HUES48 (cell line): ENCODE data around the gene BDH1.
A peak's percentile ranks its signal among the peaks of the same experiment; 100 is the strongest.
"Not testable (repeated sequence)": the region's sequence is repeated elsewhere in the genome, so short reads cannot be mapped to it uniquely, and the experiment has no call there.

Experiments
- H3K27ac ChIP-seq: one replicate; pipeline ENCODE4 v1.7.0; 2013; ENCODE audit warnings: low read depth, low read length, inconsistent platforms
- H3K27me3 ChIP-seq: 2 replicates; pipeline ENCODE4 v1.6.1; 2013; ENCODE audit warnings: mild to moderate bottlenecking, low read length; ENCODE audit not compliant: control insufficient read depth, insufficient read depth
- H3K36me3 ChIP-seq: 2 replicates; pipeline ENCODE4 v1.6.1; 2013; ENCODE audit warnings: low read length; ENCODE audit not compliant: control insufficient read depth, insufficient read depth
- H3K4me1 ChIP-seq: 2 replicates; pipeline ENCODE4 v1.6.1; 2013; ENCODE audit warnings: mild to moderate bottlenecking, low read length; ENCODE audit not compliant: control insufficient read depth, insufficient read depth
- H3K4me3 ChIP-seq: 2 replicates; pipeline ENCODE4 v1.5.1; 2013; ENCODE audit warnings: mild to moderate bottlenecking, low read depth, low read length
- H3K9ac ChIP-seq: 2 replicates; pipeline ENCODE4 v1.6.1; 2013; ENCODE audit warnings: mild to moderate bottlenecking, low read depth, low read length, moderate library complexity
- H3K9me3 ChIP-seq: 2 replicates; pipeline ENCODE4 v1.6.1; 2013; ENCODE audit warnings: low read length; ENCODE audit not compliant: control insufficient read depth, insufficient read depth

Gene BDH1

DNA sequence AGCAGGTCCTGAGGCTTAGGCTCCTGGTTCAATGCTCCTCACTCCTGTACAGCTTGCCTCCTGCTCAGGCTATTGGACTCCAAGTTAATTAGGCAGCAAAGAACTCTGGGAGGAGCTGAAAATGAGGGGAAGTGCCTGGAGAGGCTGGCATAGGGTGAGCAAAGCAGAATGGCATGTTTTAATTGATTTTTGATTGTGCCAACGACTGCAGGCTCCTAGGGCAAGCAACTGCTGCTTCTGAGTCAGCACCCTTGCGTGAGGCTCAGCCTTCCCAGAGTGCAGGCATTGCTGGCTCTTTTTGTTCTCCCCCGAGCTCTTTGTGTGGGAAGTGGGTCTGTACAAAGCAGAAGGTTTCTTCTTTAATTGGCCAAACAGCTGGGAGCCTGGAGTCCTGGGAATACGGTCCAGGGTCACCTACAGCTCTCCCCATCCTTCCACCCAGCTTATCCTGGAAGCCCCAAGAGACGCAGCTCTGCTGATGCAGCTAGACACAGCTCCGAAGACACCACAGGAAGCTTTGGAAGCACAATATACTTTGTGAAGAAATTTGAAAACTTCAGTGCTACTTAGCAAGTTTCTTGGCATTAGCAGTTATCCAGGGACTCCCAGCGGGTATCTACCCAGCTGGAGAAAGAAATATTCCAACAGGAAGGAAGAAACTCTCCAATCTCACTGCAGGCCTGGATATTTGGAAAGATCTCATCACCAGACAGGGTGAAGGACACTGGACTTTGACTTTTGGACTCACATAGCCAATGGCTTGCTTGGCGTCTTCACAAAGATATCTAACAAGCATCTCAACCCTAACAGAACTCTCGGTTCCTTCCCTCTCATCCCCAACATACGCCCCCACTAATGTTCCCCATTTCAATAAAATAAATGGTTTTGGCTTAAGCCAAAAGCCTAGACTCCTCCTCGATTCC is 76.8 kb downstream of the BDH1 start:
- Histone ChIP-seq H3K9me3 (no peaks in the 10 kb centered on the region), H3K27ac (no peak overlapping the region), H3K36me3 (no peaks in the 10 kb centered on the region), H3K27me3 (no peaks in the 10 kb centered on the region), H3K4me3 (no peak overlapping the region), H3K4me1 (peaks cover 19% of the 10 kb centered on the region), H3K9ac (no peak overlapping the region)

GRCh38 chr3:197477816-197478215 is 78.0 kb downstream of the BDH1 start:
- not testable (repeated sequence) for H3K27ac ChIP-seq

DNA sequence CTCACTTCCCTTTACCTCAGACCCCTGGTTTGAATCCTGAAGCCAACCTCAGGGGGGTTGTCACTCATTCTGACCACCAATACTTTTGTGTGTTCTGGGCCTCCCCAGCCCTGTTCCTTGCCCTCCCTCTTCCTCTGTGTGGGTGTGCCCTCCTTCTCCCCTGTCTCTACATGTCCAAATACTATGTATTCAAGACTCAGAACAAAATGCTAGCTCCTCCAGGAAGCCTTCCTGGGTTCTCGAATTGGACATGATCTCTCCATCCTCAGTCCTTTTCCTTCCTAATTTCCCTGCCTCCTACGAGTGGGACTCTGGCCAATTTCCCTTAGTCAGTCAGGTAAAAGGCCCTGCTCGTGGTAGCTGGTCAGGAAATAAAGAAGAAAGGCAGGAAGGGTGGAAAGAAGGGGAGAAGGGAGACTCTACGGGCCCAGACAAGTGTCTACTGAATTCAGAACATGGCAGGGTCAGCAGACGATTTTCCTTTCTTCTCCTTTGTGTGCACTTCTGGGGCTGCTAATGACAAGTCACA is 79.7 kb downstream of the BDH1 start:
- Histone ChIP-seq H3K4me1 (peaks cover 3% of the 10 kb centered on the region), H3K27me3 (no peaks in the 10 kb centered on the region), H3K36me3 (no peaks in the 10 kb centered on the region), H3K9me3 (no peaks in the 10 kb centered on the region), H3K9ac (no peak overlapping the region), H3K4me3 (no peak overlapping the region), H3K27ac (no peak overlapping the region)

More at GRCh38 chr3:197477816-197478215, 78.0 kb downstream of the BDH1 start:
- H3K27me3 ChIP-seq, H3K9me3 ChIP-seq, H3K4me3 ChIP-seq, H3K36me3 ChIP-seq, H3K9ac ChIP-seq: not testable (repeated sequence)
- H3K4me1 ChIP-seq, result peaks cover 19% of the 10 kb centered on the region

DNA sequence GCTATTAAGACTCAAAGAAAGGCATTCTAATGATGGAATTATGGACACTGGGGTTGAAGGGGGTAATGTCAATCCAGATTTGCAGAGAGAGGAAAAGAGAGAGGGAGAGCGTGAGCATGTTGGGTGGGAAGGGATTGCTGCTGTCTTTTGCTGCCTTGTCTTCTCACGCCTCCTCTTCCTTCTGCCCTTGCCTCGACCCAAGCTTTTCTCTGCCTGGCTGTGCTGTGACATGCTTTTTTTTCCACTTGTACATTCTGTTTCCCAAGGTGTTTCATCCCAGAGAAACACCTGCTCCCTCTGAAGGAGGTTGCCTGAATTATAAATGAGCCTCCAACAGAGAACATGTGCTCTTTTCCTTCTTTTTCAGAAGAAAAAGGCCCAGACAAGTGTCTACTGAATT is 80.3 kb downstream of the BDH1 start:
- H3K4me1 ChIP-seq, result no peaks in the 10 kb centered on the region; the same call in 1 of the 2 replicates
- no peaks in the 10 kb centered on the region for H3K9me3 ChIP-seq
- no peaks in the 10 kb centered on the region for H3K27me3 ChIP-seq
- H3K4me3 ChIP-seq, result no peak overlapping the region
- no peak overlapping the region for H3K9ac ChIP-seq
- no peak overlapping the region for H3K27ac ChIP-seq
- no peaks in the 10 kb centered on the region for H3K36me3 ChIP-seq

- Histone ChIP-seq H3K36me3 (no peaks in the 10 kb centered on the region), H3K9ac (no peak overlapping the region), H3K27me3 (no peaks in the 10 kb centered on the region), H3K27ac (no peak overlapping the region), H3K9me3 (no peaks in the 10 kb centered on the region), H3K4me1 (peaks cover 4% of the 10 kb centered on the region), H3K4me3 (no peak overlapping the region)
Measured at GRCh38 chr3:197472151-197472550, 83.6 kb downstream of the BDH1 start.

DNA sequence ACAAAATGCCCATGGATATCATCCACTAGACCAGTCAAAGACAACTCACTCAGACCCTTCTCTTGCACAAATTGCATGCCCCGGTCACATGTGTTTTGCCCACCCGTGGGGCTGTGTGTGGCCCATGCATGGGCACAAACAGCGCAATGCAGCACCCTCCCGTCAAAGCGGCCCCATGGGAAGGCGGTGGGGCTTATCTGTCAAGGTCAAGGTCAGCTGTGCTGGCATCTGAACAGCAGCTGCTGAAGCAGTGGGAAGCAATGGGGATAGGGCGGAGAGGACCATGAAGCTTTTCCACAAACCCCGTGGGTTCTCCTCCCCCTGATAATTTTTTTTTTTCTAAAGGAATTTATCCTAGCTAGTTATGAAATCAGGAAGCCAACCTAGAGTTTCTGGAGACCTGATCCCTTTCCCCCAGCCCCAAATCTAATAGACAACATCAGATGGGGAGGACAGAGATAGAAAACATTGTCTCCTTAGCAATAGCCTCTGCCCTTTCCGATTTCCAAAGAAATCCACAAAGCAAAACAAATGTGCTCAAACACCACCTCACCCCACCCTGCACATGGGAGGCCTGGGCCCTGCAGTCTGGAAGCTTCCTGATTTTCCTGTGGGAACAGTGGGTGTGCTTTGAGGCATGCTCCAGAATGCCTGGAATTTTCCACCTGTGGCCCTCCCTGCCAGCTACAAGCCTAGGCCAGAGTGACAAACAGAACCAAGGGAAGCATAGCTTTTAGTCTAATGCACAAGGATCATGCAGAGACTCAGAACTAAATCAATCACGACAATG is 84.4 kb downstream of the BDH1 start:
- no peaks in the 10 kb centered on the region for H3K9me3 ChIP-seq
- H3K9ac ChIP-seq, result no peak overlapping the region
- peaks cover 11% of the 10 kb centered on the region for H3K4me1 ChIP-seq
- H3K27me3 ChIP-seq, result no peaks in the 10 kb centered on the region
- H3K4me3 ChIP-seq, result no peak overlapping the region
- no peak overlapping the region for H3K27ac ChIP-seq
- no peaks in the 10 kb centered on the region for H3K36me3 ChIP-seq

DNA sequence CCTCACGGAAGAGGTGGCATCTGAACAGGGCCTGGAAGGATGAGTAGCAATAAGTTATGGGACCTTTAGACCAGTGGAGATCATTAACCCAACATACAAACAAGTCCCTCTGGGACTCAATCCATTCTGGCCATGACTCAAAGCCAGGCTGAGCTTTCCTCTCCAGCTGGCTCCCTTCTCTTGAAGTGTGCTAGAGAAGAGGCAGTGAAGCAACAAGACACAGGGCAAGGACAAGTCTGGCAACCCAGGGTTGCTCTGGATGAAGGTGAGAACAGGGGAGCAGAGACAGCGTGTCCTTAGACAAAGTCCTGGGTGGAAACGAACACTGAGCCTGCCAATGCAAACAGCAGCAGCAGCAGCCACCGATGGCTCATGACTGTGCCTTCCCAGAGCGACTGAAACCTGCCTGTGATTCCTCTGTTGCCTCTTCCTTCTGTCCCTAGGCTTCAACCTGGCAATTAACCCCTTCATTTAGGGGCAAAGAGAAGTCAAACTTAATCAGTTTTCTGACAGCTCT is 86.8 kb downstream of the BDH1 start:
- no peaks in the 10 kb centered on the region for H3K27me3 ChIP-seq
- H3K36me3 ChIP-seq, result no peaks in the 10 kb centered on the region
- H3K9me3 ChIP-seq, result no peaks in the 10 kb centered on the region
- peaks cover 16% of the 10 kb centered on the region for H3K4me1 ChIP-seq
- H3K27ac ChIP-seq, result no peak overlapping the region
- H3K4me3 ChIP-seq, result no peak overlapping the region
- no peak overlapping the region for H3K9ac ChIP-seq

- Histone ChIP-seq H3K27me3 (no peaks in the 10 kb centered on the region), H3K4me3 (no peak overlapping the region), H3K9me3 (no peaks in the 10 kb centered on the region), H3K36me3 (no peaks in the 10 kb centered on the region), H3K27ac (no peak overlapping the region), H3K9ac (no peak overlapping the region), H3K4me1 (peaks cover 16% of the 10 kb centered on the region)
Measured at GRCh38 chr3:197468167-197468566, 87.6 kb downstream of the BDH1 start.

DNA sequence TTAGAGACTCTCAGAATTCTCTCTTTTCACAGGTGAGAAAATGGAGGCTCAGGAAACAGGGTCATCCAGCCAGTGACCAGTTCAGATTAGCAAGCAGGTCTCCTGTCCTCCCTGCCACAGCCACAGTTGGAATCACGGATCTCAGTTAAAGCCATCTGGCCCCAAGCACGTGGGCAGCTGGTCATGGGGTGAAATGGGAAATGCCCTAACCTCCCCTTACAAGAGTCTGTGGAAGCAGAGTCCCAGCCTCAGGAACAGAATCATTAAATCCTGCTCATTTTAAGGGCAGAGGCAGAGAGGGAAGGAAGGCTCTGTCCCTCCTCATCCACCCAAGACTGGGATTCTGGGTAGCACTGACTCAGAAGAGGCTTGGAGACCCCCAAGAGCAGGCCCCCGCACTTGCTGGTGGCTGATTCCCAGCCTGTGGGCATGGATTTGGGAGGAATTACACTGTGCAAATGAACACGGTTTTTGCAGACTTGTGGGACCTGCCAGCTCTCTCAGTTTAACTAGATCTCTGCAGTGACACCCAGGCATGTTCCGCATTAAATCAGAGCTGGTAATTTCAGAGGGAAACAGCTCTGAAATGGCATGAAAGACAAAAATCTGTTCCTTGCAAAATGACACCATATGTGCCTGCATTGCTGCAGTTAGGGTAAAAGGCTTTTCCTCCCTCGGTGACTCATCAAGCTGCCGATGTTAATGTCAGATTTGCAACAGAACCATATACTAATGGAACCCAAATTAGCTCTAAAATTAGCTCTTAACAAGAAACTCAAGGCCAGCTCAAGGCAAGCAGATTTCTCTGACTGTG is 89.0 kb downstream of the BDH1 start:
- peaks cover 16% of the 10 kb centered on the region for H3K4me1 ChIP-seq
- H3K27me3 ChIP-seq, result no peaks in the 10 kb centered on the region
- no peak overlapping the region for H3K4me3 ChIP-seq
- peak overlapping the region; percentile 30 for H3K27ac ChIP-seq
- no peaks in the 10 kb centered on the region for H3K36me3 ChIP-seq
- H3K9me3 ChIP-seq, result no peaks in the 10 kb centered on the region
- no peak overlapping the region for H3K9ac ChIP-seq

DNA sequence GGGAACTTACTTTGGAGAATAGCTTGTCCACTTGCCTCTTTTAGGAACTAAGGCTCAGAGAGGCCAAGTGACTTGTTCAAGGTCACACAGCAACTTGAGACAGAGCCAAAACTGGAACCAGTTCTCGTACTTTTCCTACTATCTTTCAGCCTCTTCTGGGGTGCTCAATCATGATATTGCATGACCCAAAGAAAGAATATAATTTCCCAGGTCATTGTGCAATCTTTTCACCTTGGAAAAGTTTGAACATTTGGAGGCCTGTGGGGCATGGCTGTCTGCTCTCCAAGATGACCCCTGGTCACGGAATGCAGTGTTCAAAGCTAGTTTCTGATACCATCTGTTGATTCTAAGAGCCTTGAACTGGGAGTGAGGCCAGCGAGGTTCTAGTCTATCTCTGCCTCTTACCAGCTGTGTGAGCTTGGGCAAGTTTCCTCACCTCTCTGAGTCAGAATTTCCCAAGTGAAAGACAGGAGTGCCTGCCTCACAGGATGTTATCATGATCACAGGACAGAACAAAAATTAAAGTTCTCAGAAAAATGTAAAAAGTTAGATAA is 89.7 kb downstream of the BDH1 start:
- Histone ChIP-seq H3K9me3 (no peaks in the 10 kb centered on the region), H3K4me1 (peaks cover 16% of the 10 kb centered on the region), H3K9ac (no peak overlapping the region), H3K27me3 (no peaks in the 10 kb centered on the region), H3K36me3 (no peaks in the 10 kb centered on the region), H3K4me3 (no peak overlapping the region), H3K27ac (no peak overlapping the region)
